Activated B cell treated with CpG ODN at 0.5 μM for 24 hours (primary cell): ENCODE results near the gene TENM4. TPM values are rescaled to one million over a fixed set of nuclear protein-coding genes. Genes with fewer than 3 reads are reported as not detected.
"Not testable (repeated sequence)": the region's sequence is repeated elsewhere in the genome, so short reads cannot be mapped to it uniquely, and the experiment has no call there.

Experiments used
- ATAC-seq: fragments of 200-7000 bp; cut with Tn5 transposase; one replicate; pipeline ENCODE4 v1.10.0; 2021; ENCODE audit warnings: low read depth, mild to moderate bottlenecking, moderate library complexity
- CTCF ChIA-PET: fragments of 350-600 bp; sonication (Branson Sonifier 250); formaldehyde crosslinking; loops from one replicate; lab custom pipeline; 2021; ENCODE audit warnings: antibody characterized with exemption; lab: Charles Lee
- POLR2A ChIA-PET: fragments of 350-600 bp; sonication (Branson Sonifier 250); formaldehyde crosslinking; loops from one replicate; lab custom pipeline; 2021; ENCODE audit warnings: antibody characterized with exemption; lab: Charles Lee
- DNase-seq: peaks from one replicate; pipeline ENCODE4 v3.0.0; 2022
- H3K27ac Mint-ChIP-seq: one replicate; pipeline ENCODE4 v1.8.0; 2020; ENCODE audit warnings: mixed read lengths
- H3K27me3 Mint-ChIP-seq: one replicate; pipeline ENCODE4 v1.8.0; 2021; ENCODE audit warnings: mixed read lengths
- H3K36me3 Mint-ChIP-seq: one replicate; pipeline ENCODE4 v1.8.0; 2021; ENCODE audit warnings: low read depth, mixed read lengths
- H3K4me1 Mint-ChIP-seq: one replicate; pipeline ENCODE4 v1.8.0; 2021; ENCODE audit warnings: mixed read lengths
- H3K4me3 Mint-ChIP-seq: one replicate; pipeline ENCODE4 v1.8.0; 2020; ENCODE audit warnings: mild to moderate bottlenecking, mixed read lengths
- H3K9me3 Mint-ChIP-seq: one replicate; pipeline ENCODE4 v1.8.0; 2020; ENCODE audit warnings: mixed read lengths
- CTCF ChIP-seq: fragments of 200-600 bp; IDR thresholded peaks from one replicate; pipeline ENCODE4 v1.8.0; 2022; ENCODE audit warnings: antibody characterized with exemption, mild to moderate bottlenecking
- intact Hi-C: fragments of 100-400 bp; cut with micrococcal nuclease; formaldehyde crosslinking; loops from one replicate; pipeline ENCODE4 v1.15.1; 2024
- total RNA-seq: library from RNA; stranded (reverse); gene quantifications from 2 replicates; pipeline ENCODE4 v1.2.3, GENCODE V29; 2022

Gene TENM4
- total RNA-seq, 1 donor from 2014 or later, result 2.4 TPM

GRCh38 chr11:78985663-78986062 lies 455.2 kb downstream of the TENM4 start:
- Mint-ChIP-seq H3K9me3 (no peaks in the 10 kb centered on the region), H3K36me3 (no peaks in the 10 kb centered on the region), H3K27me3 (peaks cover 1% of the 10 kb centered on the region), H3K27ac (no peak overlapping the region), H3K4me1 (no peaks in the 10 kb centered on the region), H3K4me3 (no peak overlapping the region)
- ChIA-PET CTCF (no interaction called here), POLR2A (no interaction called here)
- TF ChIP-seq CTCF, result no peak
- ATAC-seq, result no peak
- intact Hi-C loops, result no loop called here
- DNase-seq, result no peak

GRCh38 chr11:78982473-78982872 lies 458.4 kb downstream of the TENM4 start:
- no peak overlapping the region for H3K27ac Mint-ChIP-seq
- TF ChIP-seq CTCF, result no peak
- DNase-seq (no peak), ATAC-seq (no peak)
- H3K36me3 Mint-ChIP-seq, result no peaks in the 10 kb centered on the region
- H3K4me1 Mint-ChIP-seq, result no peaks in the 10 kb centered on the region
- H3K4me3 Mint-ChIP-seq, result no peak overlapping the region
- intact Hi-C loops, result no loop called here
- H3K27me3 Mint-ChIP-seq, result peaks cover 5% of the 10 kb centered on the region
- peaks cover 4% of the 10 kb centered on the region for H3K9me3 Mint-ChIP-seq
- POLR2A ChIA-PET, result no interaction called here
- CTCF ChIA-PET, result no interaction called here

- Mint-ChIP-seq H3K9me3 (peaks cover 5% of the 10 kb centered on the region), H3K4me3 (no peak overlapping the region), H3K27ac (no peak overlapping the region), H3K4me1 (no peaks in the 10 kb centered on the region), H3K27me3 (peaks cover 5% of the 10 kb centered on the region), H3K36me3 (no peaks in the 10 kb centered on the region)
- DNase-seq, result no peak
- ATAC-seq, result no peak
- ChIA-PET CTCF (no interaction called here), POLR2A (no interaction called here)
- intact Hi-C loops, result no loop called here
- TF ChIP-seq CTCF, result no peak
These were observed 459.7 kb downstream of the TENM4 start for GRCh38 chr11:78981153-78981552.

GRCh38 chr11:78978831-78979230 lies 462.0 kb downstream of the TENM4 start:
- intact Hi-C loops, result no loop called here
- Mint-ChIP-seq H3K27me3 (peaks cover 7% of the 10 kb centered on the region), H3K27ac (no peak overlapping the region), H3K9me3 (peaks cover 5% of the 10 kb centered on the region), H3K36me3 (no peaks in the 10 kb centered on the region), H3K4me3 (no peak overlapping the region), H3K4me1 (no peaks in the 10 kb centered on the region)
- TF ChIP-seq CTCF, result no peak
- ChIA-PET CTCF (no interaction called here), POLR2A (no interaction called here)
- no peak for DNase-seq
- no peak for ATAC-seq

- H3K36me3 Mint-ChIP-seq, H3K27ac Mint-ChIP-seq, intact Hi-C loops, ATAC-seq, H3K4me3 Mint-ChIP-seq, DNase-seq, CTCF ChIA-PET, H3K4me1 Mint-ChIP-seq, H3K27me3 Mint-ChIP-seq, H3K9me3 Mint-ChIP-seq, POLR2A ChIA-PET: not testable (repeated sequence)
These were observed 463.0 kb downstream of the TENM4 start for GRCh38 chr11:78977848-78978247.

- no peak for DNase-seq
- intact Hi-C loops, result no loop called here
- H3K9me3 Mint-ChIP-seq, result peaks cover 5% of the 10 kb centered on the region
- H3K4me3 Mint-ChIP-seq, result no peak overlapping the region
- H3K4me1 Mint-ChIP-seq, result no peaks in the 10 kb centered on the region
- ChIA-PET CTCF (no interaction called here), POLR2A (no interaction called here)
- ATAC-seq, result no peak
- peaks cover 6% of the 10 kb centered on the region for H3K27me3 Mint-ChIP-seq
- H3K36me3 Mint-ChIP-seq, result no peaks in the 10 kb centered on the region
- no peak for TF ChIP-seq CTCF
- H3K27ac Mint-ChIP-seq, result no peak overlapping the region
These were observed 463.8 kb downstream of the TENM4 start for GRCh38 chr11:78977009-78977408.
